DMS114 treated with DMSO at 0.1 percent for 48 hours (cell line): ENCODE measurements around the gene EIF4ENIF1.
A peak's percentile ranks its signal among the peaks of the same experiment; 100 is the strongest.
"Not testable (repeated sequence)": the region's sequence is repeated elsewhere in the genome, so short reads cannot be mapped to it uniquely, and the experiment has no call there.

Experiments
- DNase-seq: peaks from one replicate; lab custom pipeline; 2025; ENCODE audit not compliant: unreplicated experiment; lab: John Stamatoyannopoulos, UW

The EIF4ENIF1 gene

GRCh38 chr22:31492151-31492550, 2.5 kb upstream of the EIF4ENIF1 start:
- no peak for DNase-seq

GRCh38 chr22:31491218-31491962, 1.7 kb upstream of the EIF4ENIF1 start:
- no peak for DNase-seq

- DNase-seq: peak; percentile 35
Observed at GRCh38 chr22:31490496-31490925, 869 bp upstream of the EIF4ENIF1 start.

- no peak for DNase-seq
Observed at GRCh38 chr22:31488988-31489617, 539 bp downstream of the EIF4ENIF1 start.

- DNase-seq: no peak
Observed at GRCh38 chr22:31488346-31488883, 1.2 kb downstream of the EIF4ENIF1 start.

GRCh38 chr22:31486951-31487350, 2.7 kb downstream of the EIF4ENIF1 start:
- DNase-seq: no peak

GRCh38 chr22:31486369-31486768, 3.3 kb downstream of the EIF4ENIF1 start:
- DNase-seq: not testable (repeated sequence)

GRCh38 chr22:31482470-31482869, 7.2 kb downstream of the EIF4ENIF1 start:
- not testable (repeated sequence) for DNase-seq

GRCh38 chr22:31481129-31481528, 8.5 kb downstream of the EIF4ENIF1 start:
- no peak for DNase-seq

- no peak for DNase-seq
Observed at GRCh38 chr22:31477329-31477728, 12.3 kb downstream of the EIF4ENIF1 start.

GRCh38 chr22:31475800-31476199, 13.8 kb downstream of the EIF4ENIF1 start:
- no peak for DNase-seq

- no peak for DNase-seq
Observed at GRCh38 chr22:31474743-31475142, 14.9 kb downstream of the EIF4ENIF1 start.

GRCh38 chr22:31465307-31465706, 24.3 kb downstream of the EIF4ENIF1 start:
- no peak for DNase-seq

GRCh38 chr22:31461699-31462098, 27.9 kb downstream of the EIF4ENIF1 start:
- no peak for DNase-seq

- DNase-seq: peak; percentile 38
Observed at GRCh38 chr22:31451709-31452571, 37.7 kb downstream of the EIF4ENIF1 start.

GRCh38 chr22:31449506-31449905, 40.1 kb downstream of the EIF4ENIF1 start:
- DNase-seq: no peak

GRCh38 chr22:31448382-31448781, 41.3 kb downstream of the EIF4ENIF1 start:
- no peak for DNase-seq

- no peak for DNase-seq
Observed at GRCh38 chr22:31447337-31447736, 42.3 kb downstream of the EIF4ENIF1 start.

GRCh38 chr22:31446767-31447166, 42.9 kb downstream of the EIF4ENIF1 start:
- DNase-seq: no peak

GRCh38 chr22:31446208-31446607, 43.4 kb downstream of the EIF4ENIF1 start:
- DNase-seq: no peak

GRCh38 chr22:31445642-31446041, 44.0 kb downstream of the EIF4ENIF1 start:
- no peak for DNase-seq
